Stimulated activated CD4-positive, alpha-beta T cell treated with anti-CD3 and anti-CD28 coated beads, Interleukin-2, amount 100 ng/mL, for 48 hours (primary cell): ENCODE data around the gene OR9A4.
"Not testable (repeated sequence)": the region's sequence is repeated elsewhere in the genome, so short reads cannot be mapped to it uniquely, and the experiment has no call there.

Experiments used
- DNase-seq, 2 donors: peaks; one replicate each; pipeline ENCODE4 v3.0.0-alpha.2; 2020

OR9A4 gene

GRCh38 chr7:141916099-141916498 lies at the start of gene OR9A4:
Gene OR9A4, plus strand, starts transcription at chr7:141916399. Its CDS starts 2,477 bp downstream, at chr7:141918876.
- DNase-seq, result no peak

GRCh38 chr7:141866974-141867373 lies 49.2 kb upstream of the OR9A4 start:
- no peak for DNase-seq

GRCh38 chr7:141872931-141873330 lies 43.3 kb upstream of the OR9A4 start:
- no peak for DNase-seq

- no peak for DNase-seq
Measured at GRCh38 chr7:141874787-141875186, 41.4 kb upstream of the OR9A4 start.

- no peak for DNase-seq
Measured at GRCh38 chr7:141875453-141875852, 40.7 kb upstream of the OR9A4 start.

GRCh38 chr7:141876371-141876770 lies 39.8 kb upstream of the OR9A4 start:
- DNase-seq, result no peak

GRCh38 chr7:141877365-141877764 lies 38.8 kb upstream of the OR9A4 start:
- DNase-seq, result no peak

- no peak for DNase-seq
Measured at GRCh38 chr7:141880960-141881359, 35.2 kb upstream of the OR9A4 start.

- DNase-seq, result no peak
Measured at GRCh38 chr7:141884539-141885225, 31.5 kb upstream of the OR9A4 start.

GRCh38 chr7:141889321-141889720 lies 26.9 kb upstream of the OR9A4 start:
- no peak for DNase-seq

GRCh38 chr7:141891336-141891735 lies 24.9 kb upstream of the OR9A4 start:
- DNase-seq, result no peak

- not testable (repeated sequence) for DNase-seq
Measured at GRCh38 chr7:141899366-141899765, 16.8 kb upstream of the OR9A4 start.

- DNase-seq, result no peak
Measured at GRCh38 chr7:141906285-141906684, 9.9 kb upstream of the OR9A4 start.

GRCh38 chr7:141911391-141911790 lies 4.8 kb upstream of the OR9A4 start:
- DNase-seq, result no peak

GRCh38 chr7:141915565-141915964 lies 634 bp upstream of the OR9A4 start:
- DNase-seq, result no peak

GRCh38 chr7:141920281-141920680 lies 4.1 kb downstream of the OR9A4 start:
- no peak for DNase-seq

- no peak for DNase-seq
Measured at GRCh38 chr7:141928146-141928844, 12.1 kb downstream of the OR9A4 start.

GRCh38 chr7:141928845-141929195 lies 12.6 kb downstream of the OR9A4 start:
- DNase-seq, result no peak

- DNase-seq, result no peak
Measured at GRCh38 chr7:141930211-141930610, 14.0 kb downstream of the OR9A4 start.

GRCh38 chr7:141941075-141941474 lies 24.9 kb downstream of the OR9A4 start:
- DNase-seq, result no peak

GRCh38 chr7:141943846-141944245 lies 27.6 kb downstream of the OR9A4 start:
- no peak for DNase-seq

- DNase-seq, result no peak
Measured at GRCh38 chr7:141944811-141945210, 28.6 kb downstream of the OR9A4 start.

- DNase-seq, result no peak
Measured at GRCh38 chr7:141945356-141945755, 29.2 kb downstream of the OR9A4 start.

- no peak for DNase-seq
Measured at GRCh38 chr7:141946796-141947195, 30.6 kb downstream of the OR9A4 start, which contains the start of gene CLEC5A. Gene CLEC5A, minus strand, starts transcription at chr7:141946974. Its CDS starts 682 bp downstream, at chr7:141946292.

GRCh38 chr7:141949021-141949420 lies 32.8 kb downstream of the OR9A4 start:
- no peak for DNase-seq
